OCI-LY7 (cell line): ENCODE data around the gene CD86. TPM values are rescaled to one million over a fixed set of nuclear protein-coding genes. Genes with fewer than 3 reads are reported as not detected.
A peak's percentile ranks its signal among the peaks of the same experiment; 100 is the strongest.

Experiments
- BruUV-seq: library from RNA; stranded (reverse); fragments of 400-500 nt; replicated peaks from 2 replicates; lab custom pipeline; 2021; lab: Mats Ljungman, UMichigan
- CTCF ChIA-PET: fragments of 300-600 bp; sonication (Branson Sonifier 250); formaldehyde crosslinking; loops from one replicate; lab custom pipeline; 2022; ENCODE audit warnings: antibody characterized with exemption; ENCODE audit not compliant: unreplicated experiment; lab: Charles Lee
- POLR2A ChIA-PET: fragments of 300-600 bp; sonication (Branson Sonifier 250); formaldehyde crosslinking; loops from one replicate; lab custom pipeline; 2022; ENCODE audit warnings: antibody characterized with exemption; lab: Charles Lee
- DNase-seq: peaks from one replicate; pipeline ENCODE4 v3.0.0-alpha.2; 2015; ENCODE audit warnings: low spot score
- H2AFZ ChIP-seq: fragments of 200-600 bp; sonication (generic), shearing (Covaris generic); 2 replicates; pipeline ENCODE4 v1.6.1; 2014; ENCODE audit warnings: mild to moderate bottlenecking, antibody characterized with exemption, low read length, moderate library complexity
- H3K27ac ChIP-seq: fragments of 200-600 bp; sonication (generic); 2 replicates; pipeline ENCODE4 v1.5.1; 2014; ENCODE audit warnings: mixed run types, low read depth, mild to moderate bottlenecking, moderate library complexity, low read length, inconsistent platforms; ENCODE audit not compliant: poor library complexity, severe bottlenecking
- H3K36me3 ChIP-seq: fragments of 200-600 bp; sonication (generic); 2 replicates; pipeline ENCODE4 v1.6.1; 2014; ENCODE audit warnings: mild to moderate bottlenecking, antibody characterized with exemption, low read length, moderate library complexity, mixed read lengths; ENCODE audit not compliant: insufficient read depth
- H3K4me1 ChIP-seq: fragments of 200-600 bp; sonication (generic); 2 replicates; pipeline ENCODE4 v1.5.1; 2014; ENCODE audit warnings: mild to moderate bottlenecking, low read length; ENCODE audit not compliant: insufficient read depth, poor library complexity, severe bottlenecking
- H3K4me2 ChIP-seq: fragments of 200-600 bp; sonication (generic); 2 replicates; pipeline ENCODE4 v1.6.1; 2014; ENCODE audit warnings: mild to moderate bottlenecking, low read length
- H3K4me3 ChIP-seq: fragments of 200-600 bp; sonication (generic); 2 replicates; pipeline ENCODE4 v1.5.1; 2014; ENCODE audit warnings: mild to moderate bottlenecking, low read depth, low read length; ENCODE audit not compliant: poor library complexity, severe bottlenecking
- H3K79me2 ChIP-seq: fragments of 200-600 bp; sonication (generic); 2 replicates; pipeline ENCODE4 v1.6.1; 2016; ENCODE audit warnings: low read depth, mild to moderate bottlenecking, low read length, moderate library complexity, mixed read lengths; ENCODE audit not compliant: insufficient read depth
- H3K9me2 ChIP-seq: fragments of 200-600 bp; sonication (generic); 2 replicates; pipeline ENCODE4 v1.6.1; 2016; ENCODE audit warnings: mild to moderate bottlenecking, low read length, mixed read lengths; ENCODE audit not compliant: insufficient read depth
- H3K9me3 ChIP-seq: fragments of 200-600 bp; sonication (generic); 2 replicates; pipeline ENCODE4 v1.6.1; 2014; ENCODE audit warnings: mild to moderate bottlenecking, mixed run types, low read length, mixed read lengths
- H4K20me1 ChIP-seq: fragments of 200-600 bp; sonication (generic); 2 replicates; pipeline ENCODE4 v1.6.1; 2014; ENCODE audit warnings: mild to moderate bottlenecking, antibody characterized with exemption, low read length, moderate library complexity, mixed read lengths; ENCODE audit not compliant: insufficient read depth
- EZH2phosphoT487 ChIP-seq: fragments of 200-600 bp; sonication (generic); IDR thresholded peaks from 2 replicates; pipeline ENCODE4 v1.6.1; 2018; ENCODE audit warnings: low read depth, borderline replicate concordance, mild to moderate bottlenecking, mixed run types, antibody characterized with exemption, low read length, moderate library complexity, mixed read lengths
- intact Hi-C: fragments of 100-400 bp; cut with micrococcal nuclease; formaldehyde crosslinking; loops from one replicate; pipeline ENCODE4 v1.10.0; 2022; ENCODE audit not compliant: unreplicated experiment
- total RNA-seq, 2 experiments: library from RNA; depleted of rRNA in 1 of 2; stranded (reverse); fragments of >200 nt in 1 of 2; shearing (Covaris generic) in 1 of 2; gene quantifications; 2 replicates each; pipeline ENCODE4 v1.2.3, GENCODE V29; 2014 to 2022
- TF ChIP-seq, protein P1 (sequence below): fragments of 200-600 bp; sonication (generic); conservative IDR thresholded peaks from 2 replicates; pipeline ENCODE4 v1.5.1; 2014; ENCODE audit warnings: mild to moderate bottlenecking, antibody characterized with exemption, low read length, moderate library complexity, mixed read lengths

The CD86 gene
- total RNA-seq, 2 experiments from 2014 or later = 13.5 to 18.9 TPM

DNA sequence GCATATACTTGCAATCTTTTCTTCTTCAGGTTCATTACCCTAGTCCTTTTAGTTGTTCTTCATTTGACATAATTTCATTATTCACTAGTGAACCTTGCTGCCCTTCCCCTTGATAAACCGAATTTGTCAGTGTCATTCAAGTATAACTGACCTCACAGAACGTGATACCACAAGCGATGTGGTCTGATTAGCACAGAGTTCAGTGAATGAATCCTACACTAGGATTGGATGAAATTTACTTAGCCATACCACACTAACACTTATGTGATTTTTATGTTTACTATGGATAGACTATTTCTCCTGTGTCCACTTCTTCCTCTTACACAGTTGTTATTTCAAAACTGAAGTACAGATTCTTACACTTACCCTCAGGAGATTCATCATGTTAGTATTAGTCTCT lies 27.2 kb downstream of the CD86 start:
- TF ChIP-seq EZH2phosphoT487 = no peak
- TF ChIP-seq, protein P1, sequence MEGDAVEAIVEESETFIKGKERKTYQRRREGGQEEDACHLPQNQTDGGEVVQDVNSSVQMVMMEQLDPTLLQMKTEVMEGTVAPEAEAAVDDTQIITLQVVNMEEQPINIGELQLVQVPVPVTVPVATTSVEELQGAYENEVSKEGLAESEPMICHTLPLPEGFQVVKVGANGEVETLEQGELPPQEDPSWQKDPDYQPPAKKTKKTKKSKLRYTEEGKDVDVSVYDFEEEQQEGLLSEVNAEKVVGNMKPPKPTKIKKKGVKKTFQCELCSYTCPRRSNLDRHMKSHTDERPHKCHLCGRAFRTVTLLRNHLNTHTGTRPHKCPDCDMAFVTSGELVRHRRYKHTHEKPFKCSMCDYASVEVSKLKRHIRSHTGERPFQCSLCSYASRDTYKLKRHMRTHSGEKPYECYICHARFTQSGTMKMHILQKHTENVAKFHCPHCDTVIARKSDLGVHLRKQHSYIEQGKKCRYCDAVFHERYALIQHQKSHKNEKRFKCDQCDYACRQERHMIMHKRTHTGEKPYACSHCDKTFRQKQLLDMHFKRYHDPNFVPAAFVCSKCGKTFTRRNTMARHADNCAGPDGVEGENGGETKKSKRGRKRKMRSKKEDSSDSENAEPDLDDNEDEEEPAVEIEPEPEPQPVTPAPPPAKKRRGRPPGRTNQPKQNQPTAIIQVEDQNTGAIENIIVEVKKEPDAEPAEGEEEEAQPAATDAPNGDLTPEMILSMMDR = no peak
- Histone ChIP-seq H3K4me3 (no peak overlapping the region), H3K4me1 (peaks cover 69% of the 10 kb centered on the region), H4K20me1 (no peaks in the 10 kb centered on the region), H3K4me2 (peak overlapping the region; percentile 27; the same call in 1 of the 2 replicates), H3K27ac (no peak overlapping the region), H3K9me2 (no peaks in the 10 kb centered on the region), H3K79me2 (peaks cover 34% of the 10 kb centered on the region; the same call in 1 of the 2 replicates), H2AFZ (no peak overlapping the region), H3K9me3 (no peaks in the 10 kb centered on the region), H3K36me3 (peaks cover 16% of the 10 kb centered on the region)
- intact Hi-C loops = no loop called here
- BruUV-seq = no TSS peak
- POLR2A ChIA-PET = interaction anchor here (1.0 to 6.2 kb wide), 5 partner anchors 7 to 86 kb away, joined by 3 to 45 read pairs (median 4); no protein-coding TSS in a partner anchor
- CTCF ChIA-PET = interaction anchor here (1.4 kb wide), 1 partner anchor 10 kb away, joined by 5 read pairs; no protein-coding TSS in a partner anchor
- no peak for DNase-seq

DNA sequence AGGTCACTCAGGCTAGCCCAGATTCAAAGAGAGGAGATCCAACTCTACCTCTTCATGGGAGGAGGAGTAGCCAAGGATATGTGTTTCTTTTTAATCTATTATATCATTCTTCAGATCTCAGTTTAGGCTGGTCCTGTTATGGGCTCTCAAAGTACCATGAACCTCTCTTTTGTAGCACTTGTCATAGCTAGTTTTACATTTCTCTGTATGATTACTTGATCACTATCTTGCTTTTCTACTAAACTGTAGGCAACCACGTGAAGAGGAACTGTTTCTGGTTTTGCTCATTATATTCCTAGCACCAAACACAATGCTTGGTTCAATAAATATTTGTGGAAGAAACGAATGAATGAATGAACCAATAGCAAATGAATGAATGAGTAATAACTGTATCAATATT lies 29.6 kb downstream of the CD86 start:
- no peak for DNase-seq
- ChIA-PET POLR2A (interaction anchor here (0.6 to 1.4 kb wide), 2 partner anchors 22 to 101 kb away, joined by 3 read pairs; no protein-coding TSS in a partner anchor), CTCF (no interaction called here)
- Histone ChIP-seq H3K79me2 (peaks cover 26% of the 10 kb centered on the region; the same call in 1 of the 2 replicates), H3K4me1 (peaks cover 56% of the 10 kb centered on the region), H3K4me3 (no peak overlapping the region), H4K20me1 (no peaks in the 10 kb centered on the region), H3K4me2 (no peak overlapping the region), H3K9me2 (no peaks in the 10 kb centered on the region), H3K27ac (no peak overlapping the region), H2AFZ (no peak overlapping the region), H3K36me3 (peaks cover 26% of the 10 kb centered on the region), H3K9me3 (no peaks in the 10 kb centered on the region)
- TF ChIP-seq EZH2phosphoT487 = no peak
- TF ChIP-seq, protein P1 = no peak
- intact Hi-C loops = no loop called here
- BruUV-seq = no TSS peak

DNA sequence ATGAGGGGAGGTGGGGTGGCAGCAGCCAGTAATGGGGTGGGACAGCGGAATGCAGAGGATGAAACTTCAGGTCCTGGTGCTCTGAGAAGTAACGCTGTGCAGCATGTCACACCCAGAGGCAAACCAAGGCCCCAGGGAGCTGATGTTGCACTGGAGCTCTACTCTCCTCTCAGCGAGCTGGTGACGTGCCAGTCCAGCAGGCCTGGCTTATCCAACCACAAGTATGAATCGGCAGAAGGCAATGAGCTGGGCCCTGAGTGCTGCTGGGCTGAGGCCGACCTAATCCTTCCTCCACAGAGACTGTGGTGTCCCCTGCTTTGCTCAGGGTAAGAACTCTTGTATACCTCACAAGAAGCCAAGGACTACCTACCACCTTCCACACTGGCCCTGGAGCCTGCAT lies 30.5 kb downstream of the CD86 start:
- POLR2A ChIA-PET = interaction anchor here (1.0 to 1.2 kb wide), 3 partner anchors 8 to 88 kb away, joined by 3 to 5 read pairs (median 3); no protein-coding TSS in a partner anchor
- Histone ChIP-seq H3K4me2 (peak overlapping the region; percentile 20; the same call in 1 of the 2 replicates), H4K20me1 (no peaks in the 10 kb centered on the region), H3K27ac (no peak overlapping the region), H3K4me1 (peaks cover 56% of the 10 kb centered on the region), H3K9me3 (no peaks in the 10 kb centered on the region), H3K79me2 (peaks cover 18% of the 10 kb centered on the region; the same call in 1 of the 2 replicates), H3K36me3 (peaks cover 17% of the 10 kb centered on the region), H3K4me3 (no peak overlapping the region), H3K9me2 (no peaks in the 10 kb centered on the region), H2AFZ (no peak overlapping the region)
- no peak for TF ChIP-seq EZH2phosphoT487
- TF ChIP-seq, protein P1 = no peak
- no TSS peak for BruUV-seq
- no peak for DNase-seq
- intact Hi-C loops = no loop called here
- CTCF ChIA-PET = interaction anchor here (1.6 kb wide), 1 partner anchor 8 kb away, joined by 5 read pairs; no protein-coding TSS in a partner anchor
